Naive thymus-derived CD4-positive, alpha-beta T cell (primary cell): ENCODE data around the gene LLGL2. TPM values are rescaled to one million over a fixed set of nuclear protein-coding genes. Genes with fewer than 3 reads are reported as not detected.
A peak's percentile ranks its signal among the peaks of the same experiment; 100 is the strongest.

Experiments used
- ATAC-seq: fragments of 150-1000 bp; cut with Tn5 transposase; 2 replicates; pipeline ENCODE4 v1.10.0; 2021; ENCODE audit warnings: mild to moderate bottlenecking, moderate library complexity
- CTCF ChIA-PET: fragments of 350-600 bp; sonication (Branson Sonifier 250); formaldehyde crosslinking; loops from one replicate; lab custom pipeline; 2021; ENCODE audit warnings: antibody characterized with exemption; lab: Charles Lee
- POLR2A ChIA-PET: fragments of 350-600 bp; sonication (Branson Sonifier 250); formaldehyde crosslinking; loops from one replicate; lab custom pipeline; 2021; ENCODE audit warnings: antibody characterized with exemption, inconsistent platforms; lab: Charles Lee
- DNase-seq, 9 donors: peaks; one replicate each; pipeline versions ENCODE4 v3.0.0 to v3.0.0-alpha.2; 2020 to 2022; ENCODE audit warnings: mixed read lengths in 1 of 9
- H3K27ac ChIP-seq: one replicate; pipeline ENCODE4 v1.7.0; 2013; ENCODE audit warnings: mild to moderate bottlenecking, low read depth, low read length, moderate library complexity
- H3K27me3 ChIP-seq, 2 donors: one replicate each; pipeline ENCODE4 v1.7.0; 2013; ENCODE audit warnings: low read length in 2 of 2, mild to moderate bottlenecking in 2 of 2, moderate library complexity in 2 of 2; ENCODE audit not compliant: control insufficient read depth in 2 of 2, insufficient read depth in 2 of 2
- H3K36me3 ChIP-seq, 3 experiments: 1 replicate in 2 of 3; 2 replicates in 1 of 3; pipeline ENCODE4 v1.7.0; 2013; ENCODE audit warnings: low read length in 3 of 3, mild to moderate bottlenecking in 3 of 3, moderate library complexity in 1 of 3; ENCODE audit not compliant: insufficient read depth in 3 of 3, control insufficient read depth in 2 of 3
- H3K4me1 ChIP-seq, 2 donors: one replicate each; pipeline ENCODE4 v1.7.0; 2013; ENCODE audit warnings: low read length in 2 of 2, mild to moderate bottlenecking in 2 of 2, moderate library complexity in 1 of 2; ENCODE audit not compliant: control insufficient read depth in 2 of 2, insufficient read depth in 2 of 2
- H3K4me3 ChIP-seq: 2 replicates; pipeline ENCODE4 v1.7.0; 2013; ENCODE audit warnings: mild to moderate bottlenecking, low read length
- H3K9me3 ChIP-seq, 3 experiments: 1 replicate in 2 of 3; 2 replicates in 1 of 3; pipeline ENCODE4 v1.7.0; 2013; ENCODE audit warnings: low read length in 3 of 3; ENCODE audit not compliant: control insufficient read depth in 2 of 3
- H3K27ac Mint-ChIP-seq, 9 donors: one replicate each; pipeline ENCODE4 v1.8.0; 2020 to 2022; ENCODE audit warnings: mixed read lengths in 9 of 9, mild to moderate bottlenecking in 8 of 9, moderate library complexity in 5 of 9, inconsistent platforms in 2 of 9
- H3K27me3 Mint-ChIP-seq, 5 donors: one replicate each; pipeline ENCODE4 v1.8.0; 2021 to 2022; ENCODE audit warnings: mixed read lengths in 5 of 5, mild to moderate bottlenecking in 1 of 5
- H3K36me3 Mint-ChIP-seq, 5 donors: one replicate each; pipeline ENCODE4 v1.8.0; 2020 to 2022; ENCODE audit warnings: mixed read lengths in 5 of 5, mild to moderate bottlenecking in 3 of 5, inconsistent platforms in 1 of 5
- H3K4me1 Mint-ChIP-seq, 7 donors: one replicate each; pipeline ENCODE4 v1.8.0; 2020 to 2022; ENCODE audit warnings: mixed read lengths in 7 of 7, mild to moderate bottlenecking in 3 of 7, inconsistent platforms in 1 of 7
- H3K4me3 Mint-ChIP-seq, 10 donors: one replicate each; pipeline ENCODE4 v1.8.0; 2020 to 2022; ENCODE audit warnings: mild to moderate bottlenecking in 10 of 10, mixed read lengths in 10 of 10, moderate library complexity in 6 of 10, inconsistent platforms in 2 of 10
- H3K9me3 Mint-ChIP-seq, 11 donors: one replicate each; pipeline ENCODE4 v1.8.0; 2020 to 2022; ENCODE audit warnings: mixed read lengths in 11 of 11, mild to moderate bottlenecking in 4 of 11, inconsistent platforms in 1 of 11, moderate library complexity in 1 of 11
- intact Hi-C, 2 donors: fragments of 100-400 bp; cut with micrococcal nuclease; formaldehyde crosslinking; loops; one replicate each; pipeline ENCODE4 v1.15.1; 2023
- polyA plus RNA-seq, 2 donors: library from polyadenylated mRNA; unstranded; fragments of 300-500 nt; fragmentation: Illumina TruSeq; gene quantifications; one replicate each; pipeline ENCODE4 v1.2.3, GENCODE V29; 2021
- total RNA-seq, 6 experiments: library from RNA in 5 of 6; stranded (reverse) in 5 of 6; gene quantifications; 1 replicate in 5 of 6; 2 replicates in 1 of 6; pipeline ENCODE4 v1.2.3 and lab custom pipeline; 2021 to 2026

LLGL2 gene
- total and polyA plus RNA-seq, 7 experiments from 2014 or later = 9.2 to 55.7 (median 26.5) TPM

DNA sequence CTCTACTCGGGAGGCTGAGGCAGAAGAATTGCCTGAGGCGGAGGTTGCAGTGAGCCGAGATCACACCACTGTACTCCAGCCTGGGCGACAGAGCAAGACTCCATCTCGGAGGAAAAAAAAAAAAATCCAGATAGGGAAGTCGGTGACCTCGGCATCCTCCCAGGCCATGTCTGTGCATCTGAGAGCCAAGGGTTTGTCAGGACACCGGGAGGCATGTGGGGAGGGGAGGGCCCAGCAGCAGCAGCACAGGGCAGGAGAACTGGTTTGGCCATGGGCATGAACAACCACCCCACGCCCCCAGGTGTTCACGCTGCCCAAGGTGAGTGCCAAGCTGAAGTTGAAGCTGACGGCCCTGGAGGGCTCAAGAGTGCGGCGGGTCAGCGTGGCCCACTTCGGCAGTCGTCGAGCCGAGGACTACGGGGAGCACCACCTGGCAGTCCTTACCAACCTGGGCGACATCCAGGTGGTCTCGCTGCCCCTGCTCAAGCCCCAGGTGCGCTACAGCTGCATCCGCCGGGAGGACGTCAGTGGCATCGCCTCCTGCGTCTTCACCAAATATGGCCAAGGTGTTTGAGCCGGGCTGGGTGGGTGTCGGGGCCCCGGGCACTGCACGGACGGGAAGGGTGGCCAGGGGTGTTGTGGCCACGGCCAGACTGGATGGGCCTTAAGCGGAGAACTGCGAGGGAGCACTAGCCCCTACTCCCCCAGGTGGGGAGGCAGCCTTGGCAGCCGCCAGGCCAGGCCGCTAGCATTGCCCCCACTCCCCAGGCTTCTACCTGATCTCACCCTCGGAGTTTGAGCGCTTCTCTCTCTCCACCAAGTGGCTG is 47.4 kb downstream of the LLGL2 start:
- Mint-ChIP-seq H3K27ac (no peak overlapping the region), H3K4me3 (no peak overlapping the region), H3K4me1 (peaks cover 0 to 8% (median 0%) of the 10 kb centered on the region in 7 donors), H3K27me3 (no peaks in the 10 kb centered on the region), H3K9me3 (no peaks in the 10 kb centered on the region), H3K36me3 (peaks cover 0 to 4% (median 0%) of the 10 kb centered on the region in 5 donors)
- DNase-seq (no peak), ATAC-seq (no peak)
- Histone ChIP-seq H3K36me3 (peaks cover 0 to 27% (median 0%) of the 10 kb centered on the region in 3 experiments), H3K27me3 (no peaks in the 10 kb centered on the region), H3K27ac (no peak overlapping the region), H3K4me3 (no peak overlapping the region), H3K9me3 (no peaks in the 10 kb centered on the region), H3K4me1 (no peaks in the 10 kb centered on the region)
- CTCF ChIA-PET = no interaction called here
- POLR2A ChIA-PET = no interaction called here
- intact Hi-C loops = loop anchor here in 1 of 2 donors (5.0 kb wide), 1 partner anchor 46 kb away; the partner anchor contains the start of gene LLGL2

DNA sequence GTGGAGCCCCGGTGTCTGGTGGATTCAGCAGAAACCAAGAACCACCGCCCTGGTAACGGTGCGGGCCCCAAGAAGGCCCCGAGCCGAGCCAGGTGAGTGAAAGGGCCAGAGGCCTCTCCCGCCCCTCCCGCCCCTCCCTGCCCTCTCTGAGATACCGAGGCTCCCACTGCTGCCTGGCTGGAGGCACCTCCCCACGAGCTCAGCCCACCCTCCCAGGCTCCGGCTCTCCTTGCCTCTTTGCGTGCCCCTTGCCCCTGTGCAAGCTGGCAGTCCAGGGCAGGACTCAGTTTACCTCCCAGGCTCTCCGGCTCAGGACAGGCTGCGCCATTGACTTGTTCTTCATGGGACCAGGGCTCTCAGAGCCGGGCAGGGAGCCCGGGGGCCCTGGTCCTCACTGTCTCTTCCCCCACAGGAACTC is 48.1 kb downstream of the LLGL2 start:
- H3K4me3 ChIP-seq = no peak overlapping the region
- no peak overlapping the region for H3K4me3 Mint-ChIP-seq
- no peaks in the 10 kb centered on the region for H3K4me1 ChIP-seq
- intact Hi-C loops = loop anchor here in 1 of 2 donors (5.0 kb wide), 1 partner anchor 46 kb away; the partner anchor contains the start of gene LLGL2
- H3K27ac Mint-ChIP-seq = no peak overlapping the region
- no peak for ATAC-seq
- no peak overlapping the region for H3K27ac ChIP-seq
- no peaks in the 10 kb centered on the region for H3K9me3 Mint-ChIP-seq
- no peak for DNase-seq
- H3K4me1 Mint-ChIP-seq = peaks cover 0 to 8% (median 0%) of the 10 kb centered on the region in 7 donors
- no peaks in the 10 kb centered on the region for H3K9me3 ChIP-seq
- H3K27me3 ChIP-seq = no peaks in the 10 kb centered on the region
- H3K36me3 Mint-ChIP-seq = peaks cover 0 to 4% (median 0%) of the 10 kb centered on the region in 5 donors
- no peaks in the 10 kb centered on the region for H3K27me3 Mint-ChIP-seq
- ChIA-PET POLR2A (no interaction called here), CTCF (no interaction called here)
- peaks cover 0 to 27% (median 0%) of the 10 kb centered on the region in 3 experiments for H3K36me3 ChIP-seq

DNA sequence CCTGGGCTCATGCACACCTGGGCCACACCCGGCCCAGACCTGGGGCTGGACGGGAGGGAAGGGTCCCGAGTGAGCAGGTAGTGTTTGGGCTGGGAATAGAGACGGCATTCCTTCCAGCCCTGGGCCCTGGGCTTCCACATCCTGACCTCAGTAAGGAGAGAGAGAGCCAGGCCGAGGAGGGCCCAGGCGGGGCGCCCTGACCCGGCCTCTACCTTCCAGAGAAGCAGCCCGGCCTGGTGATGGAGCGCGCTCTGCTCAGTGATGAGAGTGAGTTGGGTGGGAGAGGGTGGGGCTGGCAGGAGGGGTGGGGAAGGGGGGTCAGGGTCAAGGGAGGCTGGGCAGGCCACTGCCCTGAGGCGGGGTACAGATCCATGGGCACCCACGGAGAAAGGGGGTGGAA is 48.5 kb downstream of the LLGL2 start:
- Mint-ChIP-seq H3K4me3 (no peak overlapping the region), H3K27ac (no peak overlapping the region), H3K4me1 (peaks cover 0 to 8% (median 0%) of the 10 kb centered on the region in 7 donors), H3K36me3 (peaks cover 0 to 4% (median 0%) of the 10 kb centered on the region in 5 donors), H3K9me3 (peaks cover 0 to 2% (median 0%) of the 10 kb centered on the region in 11 donors), H3K27me3 (peaks cover 0 to 3% (median 0%) of the 10 kb centered on the region in 5 donors)
- ChIA-PET POLR2A (no interaction called here), CTCF (no interaction called here)
- H3K36me3 ChIP-seq = peaks cover 0 to 23% (median 0%) of the 10 kb centered on the region in 3 experiments
- ATAC-seq (no peak), DNase-seq (no peak)
- H3K27ac ChIP-seq = no peak overlapping the region
- H3K4me1 ChIP-seq = no peaks in the 10 kb centered on the region
- H3K4me3 ChIP-seq = no peak overlapping the region
- intact Hi-C loops = loop anchor here in 1 of 2 donors (5.0 kb wide), 1 partner anchor 47 kb away; the partner anchor contains the start of gene LLGL2
- no peaks in the 10 kb centered on the region for H3K27me3 ChIP-seq
- H3K9me3 ChIP-seq = no peaks in the 10 kb centered on the region

DNA sequence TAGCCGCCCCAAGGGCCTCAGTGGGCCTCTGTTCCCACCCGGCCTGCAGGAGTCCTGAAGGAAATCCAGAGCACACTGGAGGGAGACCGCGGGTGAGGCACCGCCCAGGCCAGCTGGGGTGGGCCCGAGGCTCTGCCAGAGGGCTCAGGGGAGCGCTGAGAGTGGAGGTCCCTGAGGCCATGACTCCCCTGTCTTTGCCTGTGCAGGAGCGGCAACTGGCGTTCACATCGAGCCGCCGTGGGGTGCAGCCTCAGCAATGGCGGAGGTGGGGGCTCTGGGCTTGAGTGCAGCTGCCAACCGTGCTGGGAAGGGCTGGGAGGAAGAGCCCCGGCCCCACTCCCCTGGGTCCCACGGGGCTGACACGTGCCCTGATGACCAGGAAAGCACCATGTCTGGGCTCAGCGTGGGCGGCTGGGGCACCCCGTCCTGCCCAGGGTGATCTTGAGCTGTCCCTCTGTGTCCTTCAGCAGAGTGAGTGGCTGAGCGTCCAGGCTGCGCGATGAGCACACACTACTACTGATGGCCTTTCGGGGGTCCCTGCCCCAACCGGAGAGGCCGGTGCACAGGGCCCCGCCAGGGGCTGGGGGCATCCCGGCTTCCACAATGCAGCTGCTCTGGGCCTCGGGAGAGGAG is 49.0 kb downstream of the LLGL2 start:
- no peak overlapping the region for H3K4me3 ChIP-seq
- H3K27me3 ChIP-seq = no peaks in the 10 kb centered on the region
- peaks cover 0 to 20% (median 0%) of the 10 kb centered on the region in 3 experiments for H3K36me3 ChIP-seq
- peaks cover 0 to 8% (median 0%) of the 10 kb centered on the region in 7 donors for H3K4me1 Mint-ChIP-seq
- no peak overlapping the region for H3K27ac Mint-ChIP-seq
- intact Hi-C loops = loop anchor here in 1 of 2 donors (5.0 kb wide), 1 partner anchor 47 kb away; the partner anchor contains the start of gene LLGL2
- H3K9me3 Mint-ChIP-seq = peaks cover 0 to 2% (median 0%) of the 10 kb centered on the region in 11 donors
- H3K4me1 ChIP-seq = no peaks in the 10 kb centered on the region
- H3K27me3 Mint-ChIP-seq = peaks cover 0 to 3% (median 0%) of the 10 kb centered on the region in 5 donors
- no peak overlapping the region for H3K4me3 Mint-ChIP-seq
- H3K36me3 Mint-ChIP-seq = peaks cover 0 to 4% (median 0%) of the 10 kb centered on the region in 5 donors
- DNase-seq = no peak
- CTCF ChIA-PET = no interaction called here
- ATAC-seq = no peak
- POLR2A ChIA-PET = no interaction called here
- H3K9me3 ChIP-seq = no peaks in the 10 kb centered on the region
- H3K27ac ChIP-seq = no peak overlapping the region

DNA sequence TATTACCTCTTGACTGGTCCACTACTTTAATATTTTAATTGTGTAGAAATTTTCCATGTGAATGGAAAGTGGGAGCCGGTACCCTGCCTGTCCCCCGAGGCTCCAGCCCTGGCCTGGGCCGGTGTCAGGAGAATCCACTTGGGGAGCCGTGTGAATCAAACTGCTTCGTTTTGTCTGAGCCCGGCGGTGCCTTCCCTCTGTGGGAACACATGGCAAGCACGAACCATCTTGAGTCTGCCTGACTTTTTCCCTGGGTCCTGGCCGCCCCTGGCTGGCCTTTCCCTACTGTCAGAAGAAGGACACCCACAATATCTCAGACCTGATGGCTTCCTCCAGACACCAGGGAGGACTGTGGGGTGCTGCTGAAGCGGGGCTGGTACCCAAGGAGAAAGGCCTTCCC is 49.7 kb downstream of the LLGL2 start:
- no peak for ATAC-seq
- Histone ChIP-seq H3K4me3 (no peak overlapping the region), H3K27me3 (no peaks in the 10 kb centered on the region), H3K36me3 (peaks cover 0 to 18% (median 0%) of the 10 kb centered on the region in 3 experiments), H3K4me1 (no peaks in the 10 kb centered on the region), H3K9me3 (no peaks in the 10 kb centered on the region), H3K27ac (no peak overlapping the region)
- intact Hi-C loops = no loop called here
- peaks cover 0 to 3% (median 0%) of the 10 kb centered on the region in 5 donors for H3K27me3 Mint-ChIP-seq
- no peak for DNase-seq
- H3K4me3 Mint-ChIP-seq = no peak overlapping the region
- H3K9me3 Mint-ChIP-seq = peaks cover 0 to 2% (median 0%) of the 10 kb centered on the region in 11 donors
- H3K4me1 Mint-ChIP-seq = peaks cover 0 to 8% (median 0%) of the 10 kb centered on the region in 7 donors
- CTCF ChIA-PET = no interaction called here
- peak overlapping the region in 1 of 9 donors; percentile 36 for H3K27ac Mint-ChIP-seq
- POLR2A ChIA-PET = no interaction called here
- peaks cover 0 to 4% (median 0%) of the 10 kb centered on the region in 5 donors for H3K36me3 Mint-ChIP-seq

- intact Hi-C loops = no loop called here
Measured at GRCh38 chr17:75575728-75576127, 50.2 kb downstream of the LLGL2 start.

More at GRCh38 chr17:75575728-75576127, 50.2 kb downstream of the LLGL2 start:
- ATAC-seq = no peak
- Histone ChIP-seq H3K27ac (no peak overlapping the region), H3K4me1 (no peaks in the 10 kb centered on the region), H3K4me3 (no peak overlapping the region), H3K27me3 (no peaks in the 10 kb centered on the region), H3K36me3 (peaks cover 0 to 13% (median 0%) of the 10 kb centered on the region in 3 experiments), H3K9me3 (no peaks in the 10 kb centered on the region)
- peaks cover 0 to 3% (median 0%) of the 10 kb centered on the region in 5 donors for H3K27me3 Mint-ChIP-seq
- H3K36me3 Mint-ChIP-seq = peaks cover 0 to 4% (median 0%) of the 10 kb centered on the region in 5 donors
- H3K4me1 Mint-ChIP-seq = peaks cover 0 to 9% (median 0%) of the 10 kb centered on the region in 7 donors
- no peak overlapping the region for H3K27ac Mint-ChIP-seq
- ChIA-PET CTCF (interaction anchor here (1.3 kb wide), 1 partner anchor 12 kb away, joined by 3 read pairs; no protein-coding TSS in a partner anchor), POLR2A (no interaction called here)
- peaks cover 0 to 2% (median 0%) of the 10 kb centered on the region in 11 donors for H3K9me3 Mint-ChIP-seq
- DNase-seq = no peak
- H3K4me3 Mint-ChIP-seq = no peak overlapping the region
